ENCODE data around the gene IFNAR2.
"Not testable (repeated sequence)": the region's sequence is repeated elsewhere in the genome, so short reads cannot be mapped to it uniquely, and the experiment has no call there.

IFNAR2 gene

DNA sequence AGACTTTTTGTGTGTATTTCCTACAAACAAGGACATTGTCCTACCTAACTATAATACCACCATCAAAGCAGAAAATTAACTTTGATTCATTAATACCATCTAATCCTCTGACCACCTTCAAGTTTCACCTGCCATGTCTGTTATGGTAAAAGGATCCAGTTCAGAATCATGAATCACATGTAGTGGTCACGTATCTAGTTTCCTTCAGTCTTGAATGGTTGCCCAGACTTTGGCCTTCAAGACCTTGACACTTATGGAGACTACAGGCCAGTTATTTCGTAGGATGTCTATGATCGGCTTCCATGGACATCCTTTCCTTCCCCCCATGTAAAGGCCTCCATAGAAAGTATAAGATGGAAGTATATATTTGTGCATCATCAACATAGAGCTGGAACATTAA is 10.4 kb upstream of the IFNAR2 start:
- no peak for DNase-seq

DNA sequence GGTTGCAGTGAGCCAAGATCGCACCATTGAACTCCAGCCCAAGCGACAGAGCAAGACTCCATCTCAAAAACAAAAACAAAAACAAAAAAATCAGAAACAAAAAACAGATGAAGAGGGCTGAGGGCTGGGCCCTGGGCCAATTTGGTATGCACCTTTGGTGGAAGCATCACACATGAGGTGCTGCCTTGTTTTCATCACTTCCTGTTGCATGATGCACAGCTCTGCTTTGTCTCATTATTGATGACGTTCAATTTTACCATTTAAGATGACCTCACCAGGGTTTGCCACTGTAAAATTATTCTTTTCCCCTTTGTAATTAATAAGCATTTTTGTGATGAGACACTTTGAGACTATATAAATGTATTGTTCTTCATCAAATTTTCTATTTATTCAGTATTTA is 9.8 kb upstream of the IFNAR2 start:
- DNase-seq, result no peak

DNA sequence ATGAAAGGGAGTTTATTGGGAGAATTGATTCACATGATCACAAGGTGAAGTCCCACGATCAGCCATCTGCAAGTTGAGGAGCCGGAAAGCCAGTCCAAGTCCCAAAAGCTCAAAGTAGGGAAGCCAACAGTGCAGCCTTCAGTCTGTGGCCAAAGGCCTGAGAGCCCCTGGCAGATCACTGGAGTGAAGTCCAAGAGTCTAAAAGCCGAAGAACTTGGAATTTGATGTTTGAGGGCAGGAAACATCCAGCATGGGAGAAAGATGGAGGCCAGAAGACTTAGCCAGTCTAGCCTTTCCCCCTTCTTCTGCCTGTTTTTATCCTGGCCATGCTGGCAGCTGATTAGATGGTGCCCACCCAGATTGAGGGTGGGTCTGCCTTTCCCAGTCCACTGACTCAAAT is 4.4 kb upstream of the IFNAR2 start:
- not testable (repeated sequence) for DNase-seq

DNA sequence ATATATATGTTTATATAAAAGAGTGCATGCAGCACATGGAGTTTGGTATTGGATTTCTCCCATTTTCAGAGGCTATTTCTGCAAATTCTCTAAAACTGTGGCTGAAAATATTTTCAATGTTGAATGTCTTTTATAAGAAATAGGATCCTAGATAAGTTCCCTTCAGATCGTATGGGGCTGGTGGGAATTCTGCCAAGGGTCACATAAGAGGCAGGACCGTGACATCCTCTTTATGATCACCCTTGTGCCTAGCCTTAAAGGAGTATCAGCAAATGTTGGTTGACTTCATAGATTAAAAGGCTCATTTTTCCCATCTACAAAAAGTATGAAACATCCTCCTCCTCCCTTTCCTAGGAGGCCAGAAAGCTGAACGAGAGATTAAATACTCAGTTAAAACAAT is 1.3 kb upstream of the IFNAR2 start:
- DNase-seq, result no peak

DNA sequence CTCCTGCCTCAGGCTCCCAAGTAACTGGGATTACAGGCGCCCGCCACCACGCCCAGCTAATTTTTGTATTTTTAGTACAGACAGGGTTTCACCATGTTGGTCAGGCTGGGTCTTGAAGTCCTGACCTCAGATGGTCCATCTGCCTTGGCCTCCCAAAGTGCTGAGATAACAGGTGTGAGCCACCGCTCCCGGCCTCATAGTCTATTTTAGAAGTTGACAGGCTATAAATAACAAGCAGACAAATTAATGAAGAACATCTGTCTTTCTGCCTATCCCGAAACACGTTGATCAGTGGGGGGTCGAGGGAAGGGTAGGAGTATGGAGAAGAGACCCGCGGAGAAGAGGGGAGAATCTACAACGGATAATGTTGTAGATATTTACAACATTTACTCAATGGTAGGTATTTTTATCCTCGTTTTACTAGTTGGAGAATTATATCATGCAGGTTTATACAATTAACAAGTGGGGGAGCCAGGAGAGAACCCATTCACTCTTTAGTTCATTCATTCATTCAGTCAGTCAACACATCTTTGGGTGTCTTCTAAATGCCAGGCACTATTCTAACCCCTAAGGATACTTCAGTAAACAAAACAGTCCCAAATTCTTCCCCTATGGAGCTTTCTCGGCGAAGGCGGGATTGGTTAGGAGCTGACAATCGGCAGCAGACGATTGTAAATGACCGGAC is 497 bp upstream of the IFNAR2 start:
- DNase-seq, result no peak

DNA sequence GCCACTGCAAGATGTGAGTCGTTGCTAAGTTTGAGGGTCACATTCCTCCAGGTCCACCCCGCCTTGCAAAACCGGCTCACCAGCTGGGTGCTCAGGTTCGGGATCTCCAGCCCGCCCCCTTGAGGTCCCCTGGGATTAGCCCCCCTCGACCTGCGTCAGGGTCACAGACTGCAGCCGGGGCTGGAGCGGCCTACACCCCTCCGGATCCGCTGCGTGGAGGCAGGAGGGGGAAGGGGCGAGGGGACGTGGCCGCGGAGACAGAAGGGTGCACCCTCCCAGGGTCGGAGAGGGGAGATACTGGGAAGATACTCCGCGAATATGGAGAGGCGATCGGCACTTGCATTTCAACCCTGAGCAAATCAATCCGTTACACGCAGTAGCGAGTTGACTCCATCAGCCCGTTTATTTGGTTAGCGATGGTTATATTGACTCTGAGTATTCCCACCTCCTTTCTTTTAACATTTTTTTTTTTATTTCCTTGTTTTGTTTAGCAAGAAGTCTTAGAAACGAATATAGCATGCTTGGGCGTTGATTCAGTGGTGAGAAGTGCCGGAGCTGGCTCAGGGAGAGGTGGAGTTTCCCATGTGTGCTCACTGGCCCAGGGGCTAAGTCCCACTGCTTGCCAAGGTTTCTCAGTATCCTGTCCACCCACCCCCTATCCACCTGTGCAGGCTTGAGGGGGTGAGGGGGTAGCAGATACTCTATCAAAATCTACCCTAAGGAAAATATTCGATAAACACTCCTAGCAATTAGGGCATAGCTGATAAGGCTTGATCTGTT is 997 bp downstream of the IFNAR2 start:
- DNase-seq, result no peak

DNA sequence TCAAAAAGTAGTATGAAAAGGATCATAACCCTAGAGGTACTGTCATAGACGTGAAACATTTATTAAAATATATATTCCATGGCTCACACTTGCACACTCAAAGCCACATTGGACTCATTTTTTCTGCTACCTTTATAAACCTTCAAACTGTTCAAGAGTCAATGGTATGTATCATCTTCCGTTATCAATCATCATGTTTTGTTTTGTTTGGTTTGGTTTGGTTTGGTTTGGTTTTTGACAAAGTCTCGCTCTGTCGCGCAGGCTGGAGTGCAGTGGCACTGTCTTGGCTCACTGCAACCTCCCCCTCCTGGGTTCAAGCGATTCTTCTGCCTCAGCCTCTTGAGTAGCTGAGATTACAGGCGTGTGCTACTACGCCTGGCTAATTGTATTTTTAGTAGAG is 1.8 kb downstream of the IFNAR2 start:
- DNase-seq, result no peak

DNA sequence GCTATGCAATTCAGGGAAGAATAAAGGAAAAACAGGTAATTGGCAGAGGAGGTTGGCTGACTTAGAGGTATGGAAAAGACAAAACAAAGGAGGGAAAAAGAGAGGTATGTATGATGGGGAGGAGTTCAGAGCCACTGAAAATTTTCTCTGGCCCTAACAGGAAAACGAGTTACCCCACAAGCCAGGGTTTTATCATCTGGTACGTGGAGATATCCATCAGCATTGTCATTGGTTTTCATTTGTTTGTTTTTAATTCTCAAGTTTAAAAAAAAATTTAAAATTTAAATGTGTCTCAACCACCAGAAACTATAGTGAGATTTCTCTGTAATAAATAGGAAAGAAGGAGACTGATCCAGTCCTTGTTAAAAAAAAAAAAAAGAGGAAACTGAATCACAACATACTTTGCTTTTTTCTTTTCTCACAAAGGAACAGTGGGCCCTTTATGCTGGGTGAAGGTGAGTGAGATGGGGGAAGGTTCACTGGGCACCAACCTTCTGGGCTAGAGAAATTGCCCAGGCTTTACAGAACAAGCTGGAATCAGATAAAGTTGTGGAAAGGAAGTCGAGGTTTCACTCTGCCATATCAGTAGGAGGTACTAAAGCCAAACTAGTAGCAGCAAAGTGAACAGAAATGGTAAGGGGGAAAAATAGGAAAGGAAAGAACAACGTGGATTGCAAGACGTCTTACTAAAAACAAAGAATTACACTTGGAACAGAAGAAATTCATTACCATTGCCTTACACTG is 2.7 kb downstream of the IFNAR2 start:
- no peak for DNase-seq

DNA sequence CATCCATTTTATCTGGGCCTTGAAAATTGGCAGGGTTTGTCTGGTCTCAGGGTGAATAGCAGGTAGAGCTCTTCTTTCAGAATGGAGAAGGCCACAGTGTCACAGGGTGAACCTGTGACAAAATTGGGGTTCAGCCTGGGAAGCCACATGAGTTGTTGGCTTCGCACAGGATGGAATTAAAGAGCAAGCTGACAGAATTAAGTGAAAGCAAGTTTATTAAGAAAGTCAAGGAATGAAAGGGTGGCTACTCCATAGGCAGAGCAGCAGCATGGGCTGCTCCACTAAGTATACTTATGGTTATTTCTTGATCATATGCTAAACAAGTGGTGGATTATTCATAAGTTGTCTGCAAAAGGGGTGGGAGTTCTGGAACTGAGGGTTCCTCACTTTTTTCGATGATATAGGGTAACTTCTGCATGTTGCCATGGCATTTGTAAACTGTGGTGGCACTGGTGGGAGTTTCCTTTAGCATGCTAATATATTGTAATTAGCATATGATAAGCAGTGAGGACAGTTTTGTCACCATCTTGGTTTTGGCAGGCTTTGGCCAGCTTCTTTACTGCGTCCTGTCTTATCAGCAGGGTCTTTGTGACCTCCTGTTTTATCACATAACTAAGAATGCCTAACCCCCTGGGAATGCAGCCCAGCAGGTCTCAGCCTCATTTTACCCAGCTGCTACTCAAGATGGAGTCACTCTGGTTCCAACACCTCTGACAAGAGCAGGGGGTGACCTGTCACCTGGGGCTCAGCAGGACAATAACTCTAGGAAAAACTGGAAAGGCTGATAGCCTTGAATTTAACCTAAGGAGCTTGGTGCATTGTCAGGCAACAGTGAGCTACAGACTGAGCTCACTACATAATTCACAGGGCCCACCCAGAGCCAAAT is 5.1 kb downstream of the IFNAR2 start:
- no peak for DNase-seq

DNA sequence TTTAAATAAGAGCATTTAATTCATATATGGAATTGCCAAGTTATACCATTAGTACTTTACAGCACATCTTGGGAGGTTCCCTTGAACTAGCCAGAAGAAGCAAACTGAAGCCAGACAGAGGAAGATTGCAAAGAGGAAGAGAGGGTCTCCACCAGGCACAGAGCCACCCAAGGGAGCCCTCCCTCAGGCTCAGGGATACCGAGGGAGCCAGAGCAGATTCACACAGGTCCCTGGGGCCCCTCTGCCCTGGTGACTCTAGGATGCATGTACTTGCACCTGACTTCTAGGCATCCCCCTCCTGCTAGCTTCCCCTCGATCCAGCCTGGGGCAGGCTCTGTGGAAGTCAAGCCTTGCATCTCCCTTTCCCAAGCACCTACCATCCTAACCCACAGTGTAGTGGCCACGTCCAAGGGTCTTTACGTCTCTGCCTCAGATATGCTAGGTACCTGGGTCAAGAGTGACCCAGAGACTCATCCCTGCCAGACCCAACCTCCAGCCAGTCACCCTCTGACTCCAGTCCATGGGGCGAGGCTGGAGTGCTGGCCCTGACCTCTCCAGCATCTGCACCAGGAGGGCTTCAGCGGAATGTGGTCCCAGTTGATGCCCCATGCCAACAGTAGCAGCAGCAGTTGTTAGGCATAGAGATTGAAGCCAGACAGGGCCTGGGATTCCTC is 6.4 kb downstream of the IFNAR2 start:
- DNase-seq, result no peak

DNA sequence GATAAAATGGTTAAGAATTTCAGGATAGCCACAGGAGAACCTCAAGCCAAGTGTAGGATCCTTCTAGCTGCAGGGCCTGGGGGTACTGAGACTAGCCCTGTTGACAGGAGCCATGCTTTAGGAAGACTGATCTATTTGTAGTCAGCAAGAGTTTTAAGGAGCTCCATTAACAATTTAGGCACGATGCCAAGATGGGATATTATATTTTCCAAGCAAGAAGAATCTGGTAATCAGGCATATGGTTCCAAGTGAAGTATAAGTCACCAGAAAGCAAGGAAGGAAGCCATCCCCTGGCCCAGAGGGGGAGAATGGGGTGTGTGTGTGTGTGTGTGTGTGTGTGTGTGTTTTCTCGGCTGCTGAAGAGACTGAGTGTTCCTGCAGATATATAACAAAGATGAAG is 7.0 kb downstream of the IFNAR2 start:
- DNase-seq, result no peak

DNA sequence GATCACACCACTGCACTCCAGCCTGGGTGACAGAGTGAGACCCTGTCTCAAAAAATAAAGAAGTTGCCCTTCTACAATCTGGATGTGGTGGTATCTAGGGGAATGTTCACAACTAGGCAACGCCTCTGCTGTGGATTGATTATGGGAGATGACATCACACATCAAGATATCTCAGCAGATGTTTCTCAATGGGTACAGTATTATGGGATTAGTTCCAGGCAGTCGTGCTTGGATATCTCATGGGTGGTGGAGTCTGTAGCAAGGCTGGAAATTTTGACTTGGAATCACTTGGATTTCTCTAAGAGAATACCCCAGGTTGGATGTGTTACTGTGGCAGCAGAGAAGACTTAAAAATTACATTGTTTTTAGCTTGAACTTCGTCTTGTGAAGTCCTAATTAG is 7.7 kb downstream of the IFNAR2 start:
- DNase-seq, result no peak

DNA sequence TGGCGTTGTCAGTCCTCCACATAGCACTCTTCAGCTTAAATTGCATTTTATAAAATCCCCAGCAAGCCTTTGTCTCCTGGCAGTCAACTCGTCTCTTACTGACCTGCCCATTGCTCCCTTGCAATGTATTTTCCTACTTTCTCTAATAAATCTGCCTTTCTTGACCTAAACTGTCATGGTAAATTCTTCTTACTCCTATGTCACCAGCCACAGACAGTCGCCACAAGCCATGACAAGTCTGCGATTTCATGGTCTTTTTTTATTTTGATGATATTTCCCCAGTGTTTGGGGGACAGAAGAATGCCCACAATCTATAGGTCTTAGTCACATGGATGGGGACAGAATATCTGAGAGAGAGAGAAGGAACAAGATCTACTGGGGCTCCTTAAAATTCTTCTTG is 8.4 kb downstream of the IFNAR2 start:
- DNase-seq, result no peak

DNA sequence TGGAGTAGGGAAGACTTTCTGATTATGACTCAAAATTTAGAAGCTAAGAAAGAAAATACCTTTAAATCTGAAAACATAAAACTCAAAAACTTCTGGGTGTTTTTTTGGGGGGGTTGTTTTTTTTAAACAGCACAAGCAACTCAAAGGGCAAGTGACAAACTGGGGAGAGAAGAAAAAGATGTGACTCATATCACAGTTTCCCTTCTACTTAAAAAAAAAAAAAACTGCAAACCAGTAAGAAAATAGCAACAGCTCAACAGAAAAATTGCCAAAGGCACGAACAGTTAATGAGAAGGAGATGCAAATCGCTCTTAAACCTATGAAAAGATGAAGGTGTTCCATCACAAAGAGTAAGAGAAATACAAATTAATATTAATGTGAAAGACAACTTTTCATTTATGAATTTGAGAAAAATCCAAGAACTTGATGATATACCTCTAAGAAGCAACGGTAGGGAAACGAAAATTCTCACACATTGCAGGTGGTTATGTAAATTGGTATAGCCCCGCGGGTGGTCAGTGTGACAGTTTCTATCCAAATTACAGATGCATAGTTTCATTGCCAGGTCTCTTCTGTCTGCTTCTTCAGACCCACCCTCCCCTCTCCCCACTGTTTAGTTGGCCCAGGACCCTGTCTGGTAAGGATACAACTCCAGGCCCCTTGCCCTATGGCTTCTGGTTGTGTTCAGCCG is 9.0 kb downstream of the IFNAR2 start:
- no peak for DNase-seq

DNA sequence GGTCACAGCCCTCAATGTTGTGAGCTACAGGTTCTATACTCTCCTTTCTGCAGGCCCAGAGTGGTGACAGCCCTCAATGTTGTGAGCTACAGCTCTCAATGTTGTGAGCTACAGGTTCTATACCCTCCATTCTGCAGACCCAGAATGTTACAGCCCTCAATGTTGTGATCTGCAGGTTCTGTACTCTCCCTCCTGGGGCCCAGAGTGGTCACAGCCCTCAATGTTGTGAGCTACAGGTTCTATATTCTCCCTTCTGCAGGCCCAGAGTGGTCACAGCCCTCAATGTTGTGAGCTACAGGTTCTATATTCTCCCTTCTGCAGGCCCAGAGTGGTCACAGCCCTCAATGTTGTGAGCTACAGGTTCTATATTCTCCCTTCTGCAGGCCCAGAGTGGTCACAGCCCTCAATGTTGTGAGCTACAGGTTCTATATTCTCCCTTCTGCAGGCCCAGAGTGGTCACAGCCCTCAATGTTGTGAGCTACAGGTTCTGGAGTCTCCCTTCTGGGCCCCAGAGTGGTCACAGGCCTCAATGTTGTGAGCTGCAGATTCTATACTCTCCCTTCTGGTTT is 9.9 kb downstream of the IFNAR2 start:
- not testable (repeated sequence) for DNase-seq

DNA sequence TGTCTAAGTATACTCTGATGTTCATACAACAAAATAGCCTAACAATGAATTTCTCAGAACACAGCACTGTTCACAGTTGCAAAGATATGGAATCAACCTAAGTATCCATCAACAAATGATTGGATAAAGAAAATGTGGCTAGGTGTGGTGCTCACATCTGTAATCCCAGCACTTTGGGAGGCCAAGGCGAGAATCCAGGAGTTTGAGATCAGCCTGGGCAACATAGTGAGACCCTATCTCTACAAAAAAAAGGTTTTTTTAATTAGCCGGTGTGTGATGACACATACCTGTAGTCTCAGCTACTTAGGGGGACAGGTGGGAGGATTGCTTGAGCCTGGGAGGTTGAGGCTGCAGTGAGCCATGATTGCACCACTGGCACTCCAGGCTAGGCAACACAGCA is 10.7 kb downstream of the IFNAR2 start:
- DNase-seq, result no peak

DNA sequence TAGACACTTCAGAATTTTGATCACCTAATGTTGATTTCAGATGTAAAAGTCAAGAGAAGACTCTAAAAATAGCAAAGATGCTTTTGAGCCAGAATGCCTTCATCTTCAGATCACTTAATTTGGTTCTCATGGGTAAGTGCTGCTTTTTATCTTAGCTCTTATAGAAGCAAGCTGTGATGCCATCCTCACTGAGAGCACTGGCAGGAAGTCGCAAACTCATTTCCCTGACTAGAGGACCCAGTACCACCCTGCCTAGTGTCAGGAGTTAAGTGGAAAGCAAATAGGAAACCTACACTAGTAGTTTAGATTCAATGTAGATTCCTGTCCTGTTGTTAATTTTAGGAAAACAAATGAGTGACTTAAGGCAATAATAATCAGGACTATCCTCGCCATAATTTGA is 12.1 kb downstream of the IFNAR2 start:
- DNase-seq, result no peak

DNA sequence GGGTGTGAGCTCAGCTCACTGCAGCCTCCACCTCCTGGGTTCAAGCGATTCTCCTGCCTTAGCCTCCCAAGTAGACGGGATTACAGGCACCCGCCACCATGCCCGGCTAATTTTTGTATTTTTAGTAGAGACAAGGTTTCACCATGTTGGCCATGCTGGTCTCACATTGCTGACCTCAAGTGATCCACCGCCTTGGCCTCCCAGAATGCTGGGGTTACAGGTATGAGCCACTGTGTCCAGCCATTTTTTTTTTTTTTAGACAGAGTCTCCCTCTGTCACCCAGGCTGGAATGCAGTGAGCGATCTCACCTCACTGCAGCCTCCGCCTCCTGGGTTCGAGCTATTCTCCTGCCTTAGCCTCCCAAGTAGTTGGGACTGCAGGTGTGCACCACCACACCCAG is 13.1 kb downstream of the IFNAR2 start:
- not testable (repeated sequence) for DNase-seq

DNA sequence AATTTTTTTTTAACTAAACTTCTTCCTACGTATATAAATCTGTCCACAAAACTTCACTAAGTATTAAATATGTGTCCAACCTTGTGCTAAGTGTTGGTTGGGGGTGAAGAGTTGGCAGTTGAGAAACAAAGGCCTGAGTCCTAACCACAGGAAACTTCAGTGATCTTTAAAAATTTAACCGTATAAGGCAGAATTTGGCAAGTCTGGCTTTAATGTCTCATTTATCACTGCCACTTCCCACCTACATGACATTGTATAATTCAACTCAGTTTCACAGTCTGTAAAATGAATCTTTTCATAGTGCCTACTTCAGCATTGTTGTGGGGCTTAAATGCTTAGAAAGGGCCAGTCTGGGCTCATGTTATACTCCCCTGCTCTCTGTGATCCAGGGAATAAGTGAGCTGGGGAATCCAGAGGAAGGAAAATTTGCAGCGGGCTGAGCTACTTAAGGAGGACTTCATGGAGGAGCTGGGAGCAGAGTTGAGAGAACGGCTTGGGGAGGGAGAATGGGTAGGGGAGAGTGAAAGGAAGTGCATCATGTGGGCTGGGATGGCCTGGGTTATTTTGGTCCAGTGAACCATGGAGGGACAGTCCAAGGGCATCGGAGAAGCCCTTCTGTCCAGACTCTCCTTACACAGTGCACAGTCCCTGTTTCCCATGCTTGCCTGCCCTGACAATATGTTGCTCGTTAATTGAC is 14.5 kb downstream of the IFNAR2 start:
- no peak for DNase-seq

DNA sequence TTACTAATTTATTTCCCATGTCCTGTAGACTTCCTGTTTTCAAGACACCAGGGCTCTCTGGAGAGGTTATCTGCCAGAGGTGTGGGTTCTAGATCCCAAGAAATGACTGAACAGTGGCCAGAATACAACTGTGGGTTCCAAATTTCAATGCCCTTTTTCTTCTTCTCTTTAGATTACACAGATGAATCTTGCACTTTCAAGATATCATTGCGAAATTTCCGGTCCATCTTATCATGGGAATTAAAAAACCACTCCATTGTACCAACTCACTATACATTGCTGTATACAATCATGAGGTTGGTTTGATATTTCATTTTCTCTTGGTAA is 15.0 kb downstream of the IFNAR2 start:
- DNase-seq, result no peak

Measured in DMS153 (cell line).